Stimulated activated CD4-positive, alpha-beta T cell treated with anti-CD3 and anti-CD28 coated beads, Interleukin-1b, Interleukin-23, amount 100 ng/mL, for 48 hours (primary cell): ENCODE measurements around the gene NASP.

Source experiments
- DNase-seq: peaks from one replicate; pipeline ENCODE4 v3.0.0-alpha.2; 2020

NASP gene

GRCh38 chr1:45620588-45621500 lies 37.0 kb downstream of the NASP start:
- DNase-seq = no peak

GRCh38 chr1:45621501-45621836 lies 37.6 kb downstream of the NASP start:
- DNase-seq = no peak

- no peak for DNase-seq
These were observed 38.2 kb downstream of the NASP start for GRCh38 chr1:45621895-45622523.

- no peak for DNase-seq
These were observed 38.9 kb downstream of the NASP start for GRCh38 chr1:45622524-45623394.

GRCh38 chr1:45623972-45624371 lies 40.1 kb downstream of the NASP start, which contains the start of gene CCDC17:
Gene CCDC17 (minus strand): TSS chr1:45624054. CDS start chr1:45623909, 145 bp downstream.
- DNase-seq = no peak

GRCh38 chr1:45629035-45629434 lies 45.2 kb downstream of the NASP start:
- no peak for DNase-seq

GRCh38 chr1:45630429-45630828 lies 46.6 kb downstream of the NASP start:
- DNase-seq = no peak

- no peak for DNase-seq
These were observed 51.4 kb downstream of the NASP start for GRCh38 chr1:45635211-45635610.

GRCh38 chr1:45640293-45640692 lies 56.5 kb downstream of the NASP start:
- DNase-seq = no peak

GRCh38 chr1:45643321-45643720 lies 59.5 kb downstream of the NASP start:
- DNase-seq = no peak

GRCh38 chr1:45643978-45644377 lies 60.1 kb downstream of the NASP start:
- no peak for DNase-seq

- DNase-seq = no peak
These were observed 60.8 kb downstream of the NASP start for GRCh38 chr1:45644661-45645060.

GRCh38 chr1:45647248-45648021 lies 63.6 kb downstream of the NASP start:
- DNase-seq = no peak

- peak; percentile 6 for DNase-seq
These were observed 70.9 kb downstream of the NASP start for GRCh38 chr1:45654540-45655280.

- DNase-seq = no peak
These were observed 72.9 kb downstream of the NASP start for GRCh38 chr1:45656573-45657226.

GRCh38 chr1:45658171-45658570 lies 74.3 kb downstream of the NASP start:
- no peak for DNase-seq

GRCh38 chr1:45659222-45659621 lies 75.4 kb downstream of the NASP start:
- DNase-seq = no peak

GRCh38 chr1:45660336-45660735 lies 76.5 kb downstream of the NASP start:
- DNase-seq = no peak

GRCh38 chr1:45666836-45667235 lies 83.0 kb downstream of the NASP start:
- DNase-seq = no peak

- DNase-seq = no peak
These were observed 83.7 kb downstream of the NASP start for GRCh38 chr1:45667321-45668111.
